ENCODE data around the gene NAV3. TPM values are rescaled to one million over a fixed set of nuclear protein-coding genes. Genes with fewer than 3 reads are reported as not detected.

Gene NAV3
- polyA plus RNA-seq, 3 donors: 0.11 TPM; not detected in 2

DNA sequence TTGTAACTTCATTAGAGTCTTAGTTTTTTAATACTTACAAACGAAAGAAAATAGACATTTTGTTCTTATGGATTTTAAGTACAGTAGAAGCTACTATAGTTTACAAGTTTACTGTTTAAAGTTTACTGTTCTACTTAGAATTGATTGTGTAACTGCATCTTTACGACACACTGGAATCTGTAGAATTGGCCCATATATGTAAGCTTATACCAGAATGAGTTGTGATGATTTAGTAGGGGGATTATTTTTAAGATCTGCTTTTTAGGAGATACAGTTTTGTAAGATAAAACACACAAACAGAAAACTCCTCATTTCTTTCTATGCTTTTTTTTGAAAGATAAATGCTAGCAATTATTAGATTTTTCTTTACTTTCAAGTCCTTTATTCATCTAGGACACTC is 30.2 kb upstream of the NAV3 start:
- H3K27ac Mint-ChIP-seq: no peak overlapping the region
- Histone ChIP-seq H4K20me1 (ENCODE audit: insufficient read depth, low read length) (no peaks in the 10 kb centered on the region), H3K27ac (ENCODE audit: low read depth in 1 of 2, low read length in 2 of 2) (no peak overlapping the region), H3K4me3 (replicated peaks in 1 of 3; ENCODE audit: low read depth in 2 of 3, low read length in 3 of 3) (no peak overlapping the region), H2AFZ (ENCODE audit: insufficient read depth, low read depth, low read length, poor library complexity, severe bottlenecking) (no peak overlapping the region), H3K79me2 (ENCODE audit: insufficient read depth, low read length) (no peaks in the 10 kb centered on the region), H3K36me3 (replicated peaks in 1 of 2; ENCODE audit: control insufficient read depth in 1 of 2, insufficient read depth in 2 of 2, low read length in 2 of 2) (no peaks in the 10 kb centered on the region), H3K9me3 (replicated peaks in 1 of 2; ENCODE audit: control insufficient read depth in 1 of 2, insufficient read depth in 1 of 2, low read length in 2 of 2) (no peaks in the 10 kb centered on the region), H3K9ac (ENCODE audit: insufficient read depth, low read length, poor library complexity, severe bottlenecking) (no peak overlapping the region), H3K27me3 (ENCODE audit: control insufficient read depth in 2 of 2, insufficient read depth in 2 of 2, low read length in 2 of 2) (no peaks in the 10 kb centered on the region), H3K4me2 (replicated peaks; ENCODE audit: extremely low read depth, low read length, poor library complexity, severe bottlenecking) (no peak overlapping the region), H3K4me1 (ENCODE audit: control insufficient read depth in 1 of 2, insufficient read depth in 2 of 2, low read length in 2 of 2) (no peaks in the 10 kb centered on the region)
- H3K4me3 Mint-ChIP-seq: no peak overlapping the region
- TF ChIP-seq, protein P1, sequence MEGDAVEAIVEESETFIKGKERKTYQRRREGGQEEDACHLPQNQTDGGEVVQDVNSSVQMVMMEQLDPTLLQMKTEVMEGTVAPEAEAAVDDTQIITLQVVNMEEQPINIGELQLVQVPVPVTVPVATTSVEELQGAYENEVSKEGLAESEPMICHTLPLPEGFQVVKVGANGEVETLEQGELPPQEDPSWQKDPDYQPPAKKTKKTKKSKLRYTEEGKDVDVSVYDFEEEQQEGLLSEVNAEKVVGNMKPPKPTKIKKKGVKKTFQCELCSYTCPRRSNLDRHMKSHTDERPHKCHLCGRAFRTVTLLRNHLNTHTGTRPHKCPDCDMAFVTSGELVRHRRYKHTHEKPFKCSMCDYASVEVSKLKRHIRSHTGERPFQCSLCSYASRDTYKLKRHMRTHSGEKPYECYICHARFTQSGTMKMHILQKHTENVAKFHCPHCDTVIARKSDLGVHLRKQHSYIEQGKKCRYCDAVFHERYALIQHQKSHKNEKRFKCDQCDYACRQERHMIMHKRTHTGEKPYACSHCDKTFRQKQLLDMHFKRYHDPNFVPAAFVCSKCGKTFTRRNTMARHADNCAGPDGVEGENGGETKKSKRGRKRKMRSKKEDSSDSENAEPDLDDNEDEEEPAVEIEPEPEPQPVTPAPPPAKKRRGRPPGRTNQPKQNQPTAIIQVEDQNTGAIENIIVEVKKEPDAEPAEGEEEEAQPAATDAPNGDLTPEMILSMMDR (IDR thresholded peaks at IDR 0.05): no peak
- H3K4me1 Mint-ChIP-seq: no peaks in the 10 kb centered on the region
- no peaks in the 10 kb centered on the region for H3K36me3 Mint-ChIP-seq
- no peak for DNase-seq
- intact Hi-C loops (cut with micrococcal nuclease): no loop called here
- peaks cover 2 to 11% (median 8%) of the 10 kb centered on the region in 7 donors for H3K9me3 Mint-ChIP-seq
- peaks cover 0 to 2% (median 2%) of the 10 kb centered on the region in 3 donors for H3K27me3 Mint-ChIP-seq (ENCODE audit: low read depth in 3 of 3)
- WGBS (ENCODE audit: insufficient coverage): no CpG with 5 or more reads among the region's 2 CpGs

DNA sequence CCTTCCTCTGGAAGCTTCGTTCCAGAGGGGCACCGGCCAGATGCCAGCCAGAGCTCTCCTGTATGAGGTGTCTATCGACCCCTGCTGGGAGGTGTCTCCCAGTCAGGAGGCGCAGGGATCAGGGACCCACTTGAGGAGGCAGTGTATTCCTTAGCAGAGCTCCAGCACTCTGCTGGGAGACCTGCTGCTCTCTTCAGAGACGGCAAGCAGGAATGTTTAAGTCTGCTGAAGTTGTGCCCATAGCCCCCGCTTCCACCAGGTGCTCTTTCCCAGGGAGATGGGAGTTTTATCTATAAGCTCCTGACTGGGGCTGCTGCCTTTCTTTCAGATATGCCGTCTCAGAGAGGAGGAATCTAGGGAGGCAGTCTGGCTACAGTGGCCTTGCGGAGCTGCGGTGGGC is 22.2 kb upstream of the NAV3 start:
- H3K79me2 ChIP-seq (ENCODE audit: insufficient read depth, low read length): no peaks in the 10 kb centered on the region
- no peaks in the 10 kb centered on the region for H3K27me3 ChIP-seq (ENCODE audit: control insufficient read depth in 2 of 2, insufficient read depth in 2 of 2, low read length in 2 of 2)
- no peak overlapping the region for H3K4me3 Mint-ChIP-seq
- no peak overlapping the region for H3K27ac ChIP-seq (ENCODE audit: low read depth in 1 of 2, low read length in 2 of 2)
- H3K36me3 Mint-ChIP-seq: no peaks in the 10 kb centered on the region
- H3K4me2 ChIP-seq (replicated peaks; ENCODE audit: extremely low read depth, low read length, poor library complexity, severe bottlenecking): no peak overlapping the region
- no peak overlapping the region for H3K9ac ChIP-seq (ENCODE audit: insufficient read depth, low read length, poor library complexity, severe bottlenecking)
- DNase-seq: no peak
- intact Hi-C loops (cut with micrococcal nuclease): no loop called here
- no peak overlapping the region for H3K27ac Mint-ChIP-seq
- H3K27me3 Mint-ChIP-seq (ENCODE audit: low read depth in 3 of 3): no peaks in the 10 kb centered on the region
- 82% methylated on average over 6 of the region's 9 CpGs for WGBS (ENCODE audit: insufficient coverage)
- H3K9me3 ChIP-seq (replicated peaks in 1 of 2; ENCODE audit: control insufficient read depth in 1 of 2, insufficient read depth in 1 of 2, low read length in 2 of 2): peaks cover 0 to 14% of the 10 kb centered on the region in 2 donors
- no peaks in the 10 kb centered on the region for H4K20me1 ChIP-seq (ENCODE audit: insufficient read depth, low read length)
- H2AFZ ChIP-seq (ENCODE audit: insufficient read depth, low read depth, low read length, poor library complexity, severe bottlenecking): no peak overlapping the region
- no peaks in the 10 kb centered on the region for H3K4me1 Mint-ChIP-seq
- TF ChIP-seq, protein P1 (IDR thresholded peaks at IDR 0.05): no peak
- H3K36me3 ChIP-seq (replicated peaks in 1 of 2; ENCODE audit: control insufficient read depth in 1 of 2, insufficient read depth in 2 of 2, low read length in 2 of 2): no peaks in the 10 kb centered on the region
- no peaks in the 10 kb centered on the region for H3K4me1 ChIP-seq (ENCODE audit: control insufficient read depth in 1 of 2, insufficient read depth in 2 of 2, low read length in 2 of 2)
- H3K9me3 Mint-ChIP-seq: peaks cover 6 to 24% (median 13%) of the 10 kb centered on the region in 7 donors
- no peak overlapping the region for H3K4me3 ChIP-seq (replicated peaks in 1 of 3; ENCODE audit: low read depth in 2 of 3, low read length in 3 of 3)

All from CD14-positive monocyte (primary cell).